HG02610 (cell line): Measurements from ENCODE around the gene PNLDC1.

ENCODE experiments used
- ATAC-seq: cut with Tn5 transposase; IDR thresholded peaks from one replicate; pipeline ENCODE4 v1.9.1; 2021; ENCODE audit warnings: mild to moderate bottlenecking, moderate library complexity; ENCODE audit not compliant: unreplicated experiment

The PNLDC1 gene

GRCh38 chr6:159800141-159800865 is at the start of gene PNLDC1:
Gene PNLDC1 (plus strand): TSS chr6:159800276. CDS start chr6:159800308, 32 bp downstream.
- no peak for ATAC-seq

GRCh38 chr6:159751448-159751847 is 48.6 kb upstream of the PNLDC1 start:
- no peak for ATAC-seq

- no peak for ATAC-seq
Measured at GRCh38 chr6:159753081-159753872, 46.8 kb upstream of the PNLDC1 start.

GRCh38 chr6:159754401-159754800 is 45.7 kb upstream of the PNLDC1 start:
- ATAC-seq = no peak

- no peak for ATAC-seq
Measured at GRCh38 chr6:159754959-159755914, 44.8 kb upstream of the PNLDC1 start.

- no peak for ATAC-seq
Measured at GRCh38 chr6:159756508-159756907, 43.6 kb upstream of the PNLDC1 start.

- no peak for ATAC-seq
Measured at GRCh38 chr6:159758031-159759001, 41.8 kb upstream of the PNLDC1 start.

GRCh38 chr6:159759645-159760044 is 40.4 kb upstream of the PNLDC1 start:
- ATAC-seq = no peak

GRCh38 chr6:159760602-159761057 is 39.4 kb upstream of the PNLDC1 start:
- ATAC-seq = no peak

GRCh38 chr6:159761129-159761872 is 38.8 kb upstream of the PNLDC1 start:
- ATAC-seq = no peak

GRCh38 chr6:159761873-159762680 is 38.0 kb upstream of the PNLDC1 start, which contains the start of gene ACAT2:
Gene ACAT2 (plus strand): TSS chr6:159762045. CDS start chr6:159762088, 43 bp downstream.
- peak; percentile 99 for ATAC-seq

GRCh38 chr6:159762681-159763293 is 37.3 kb upstream of the PNLDC1 start:
- ATAC-seq = no peak

- no peak for ATAC-seq
Measured at GRCh38 chr6:159766906-159767305, 33.2 kb upstream of the PNLDC1 start.

GRCh38 chr6:159769470-159769869 is 30.6 kb upstream of the PNLDC1 start:
- peak; percentile 68 for ATAC-seq

GRCh38 chr6:159772196-159772595 is 27.9 kb upstream of the PNLDC1 start:
- no peak for ATAC-seq

GRCh38 chr6:159777240-159777904 is 22.7 kb upstream of the PNLDC1 start:
- no peak for ATAC-seq

GRCh38 chr6:159778131-159778530 is 21.9 kb upstream of the PNLDC1 start:
- no peak for ATAC-seq
